B cell (primary cell): ENCODE results near the gene BANP. TPM values are rescaled to one million over a fixed set of nuclear protein-coding genes. Genes with fewer than 3 reads are reported as not detected.

ENCODE experiments used
- ATAC-seq: fragments of 200-7000 bp; cut with Tn5 transposase; one replicate; pipeline ENCODE4 v1.10.0; 2021; ENCODE audit warnings: low read depth, mild to moderate bottlenecking, moderate number of reproducible peaks, moderate library complexity
- CTCF ChIA-PET: fragments of 350-600 bp; sonication (Branson Sonifier 250); formaldehyde crosslinking; loops from one replicate; lab custom pipeline; 2021; ENCODE audit warnings: antibody characterized with exemption, inconsistent platforms; lab: Charles Lee
- POLR2A ChIA-PET: fragments of 350-600 bp; sonication (Branson Sonifier 250); formaldehyde crosslinking; loops from one replicate; lab custom pipeline; 2021; ENCODE audit warnings: antibody characterized with exemption; lab: Charles Lee
- DNase-seq: peaks from one replicate; pipeline ENCODE4 v3.0.0; 2013
- H2AFZ ChIP-seq: 2 replicates; pipeline ENCODE4 v1.6.1; 2012; ENCODE audit warnings: mild to moderate bottlenecking, low read depth, low read length; ENCODE audit not compliant: insufficient read depth, poor library complexity, severe bottlenecking
- H3K27ac ChIP-seq, 2 donors: 1 replicate in 1 of 2; 2 replicates in 1 of 2; pipeline ENCODE4 v1.5.1; 2012 to 2013; ENCODE audit warnings: low read length in 2 of 2, mild to moderate bottlenecking in 2 of 2, moderate library complexity in 1 of 2
- H3K27me3 ChIP-seq, 4 experiments: fragments of 200-600 bp in 1 of 4; sonication (generic) in 1 of 4; replicated peaks in 1 of 4; 1 replicate in 2 of 4; 2 replicates in 2 of 4; pipeline versions ENCODE4 v1.6.1 to v1.7.0; 2013 to 2016; ENCODE audit warnings: low read length in 3 of 4, mild to moderate bottlenecking in 2 of 4, mixed read lengths in 1 of 4, moderate library complexity in 1 of 4; ENCODE audit not compliant: insufficient read depth in 4 of 4, control insufficient read depth in 3 of 4; ENCODE audit errors: control extremely low read depth in 1 of 4
- H3K36me3 ChIP-seq, 2 experiments: replicated peaks in 1 of 2; 1 replicate in 1 of 2; 2 replicates in 1 of 2; pipeline versions ENCODE4 v1.6.1 to v1.7.1; 2013; ENCODE audit warnings: low read length in 1 of 2; ENCODE audit not compliant: insufficient read depth in 2 of 2, control insufficient read depth in 1 of 2; ENCODE audit errors: control extremely low read depth in 1 of 2, extremely low read depth in 1 of 2
- H3K4me1 ChIP-seq, 2 donors: fragments of 200-600 bp in 1 of 2; sonication (generic) in 1 of 2; 1 replicate in 1 of 2; 2 replicates in 1 of 2; pipeline versions ENCODE4 v1.5.1 to v1.6.1; 2013 to 2017; ENCODE audit warnings: low read length in 2 of 2; ENCODE audit not compliant: control insufficient read depth in 2 of 2, insufficient read depth in 2 of 2
- H3K4me2 ChIP-seq: replicated peaks from 2 replicates; pipeline ENCODE3; 2012; ENCODE audit warnings: mild to moderate bottlenecking, low read depth, low read length; ENCODE audit not compliant: poor library complexity, severe bottlenecking
- H3K4me3 ChIP-seq, 5 experiments: fragments of 200-600 bp in 1 of 5; sonication (generic) in 1 of 5; 1 replicate in 3 of 5; 2 replicates in 2 of 5; pipeline versions ENCODE4 v1.5.1 to v1.7.0; 2011 to 2016; ENCODE audit warnings: low read length in 4 of 5, mild to moderate bottlenecking in 4 of 5, low read depth in 2 of 5, control low read depth in 1 of 5, moderate library complexity in 1 of 5; ENCODE audit not compliant: insufficient read depth in 1 of 5; ENCODE audit errors: control extremely low read depth in 1 of 5, extremely low read depth in 1 of 5
- H3K79me2 ChIP-seq: fragments of 200-600 bp; sonication (generic); one replicate; pipeline ENCODE4 v1.6.0; 2016; ENCODE audit warnings: low read length; ENCODE audit not compliant: control insufficient read depth, insufficient read depth
- H3K9ac ChIP-seq: fragments of 200-600 bp; sonication (generic); 2 replicates; pipeline ENCODE4 v1.6.1; 2017; ENCODE audit warnings: mild to moderate bottlenecking, low read length, moderate library complexity
- H3K9me3 ChIP-seq, 3 donors: one replicate each; pipeline versions ENCODE4 v1.6.1 to v1.7.1; 2013; ENCODE audit warnings: low read length in 2 of 3; ENCODE audit not compliant: control insufficient read depth in 2 of 3, insufficient read depth in 1 of 3; ENCODE audit errors: control extremely low read depth in 1 of 3
- H4K20me1 ChIP-seq: 2 replicates; pipeline ENCODE4 v1.6.0; 2012; ENCODE audit warnings: mild to moderate bottlenecking, low read length; ENCODE audit not compliant: insufficient read depth, control insufficient read depth, poor library complexity, severe bottlenecking
- H3K27ac Mint-ChIP-seq: one replicate; pipeline ENCODE4 v1.8.0; 2021; ENCODE audit warnings: mixed read lengths
- H3K27me3 Mint-ChIP-seq: one replicate; pipeline ENCODE4 v1.8.0; 2021; ENCODE audit warnings: mixed read lengths
- H3K4me1 Mint-ChIP-seq: one replicate; pipeline ENCODE4 v1.8.0; 2021; ENCODE audit warnings: mixed read lengths
- H3K4me3 Mint-ChIP-seq: one replicate; pipeline ENCODE4 v1.8.0; 2021; ENCODE audit warnings: mixed read lengths
- H3K9me3 Mint-ChIP-seq: one replicate; pipeline ENCODE4 v1.8.0; 2022; ENCODE audit warnings: mixed read lengths; ENCODE audit not compliant: insufficient read depth
- EZH2 ChIP-seq: IDR thresholded peaks from 2 replicates; pipeline ENCODE4 v1.6.1; 2012; ENCODE audit warnings: borderline replicate concordance, low read depth, mild to moderate bottlenecking, moderate library complexity, low read length; ENCODE audit not compliant: insufficient read depth, poor library complexity, severe bottlenecking
- whole genome bisulfite sequencing: methylation state at CpG from one replicate; pipeline ENCODE4 v1.1.5; 2013; ENCODE audit warnings: missing lambda C conversion rate; ENCODE audit not compliant: insufficient coverage; 5-methylcytosine and 5-hydroxymethylcytosine counted together
- intact Hi-C: fragments of 100-400 bp; cut with micrococcal nuclease; formaldehyde crosslinking; loops from one replicate; pipeline ENCODE4 v1.10.0; 2022
- polyA plus RNA-seq: library from polyadenylated mRNA; depleted of rRNA; stranded (reverse); fragments of >200 nt; gene quantifications from 2 replicates; pipeline ENCODE4 v1.2.3, GENCODE V29; 2012
- total RNA-seq, 2 donors: library from RNA; stranded (reverse); fragments of 120-200 nt in 1 of 2; gene quantifications; 1 replicate in 1 of 2; 2 replicates in 1 of 2; pipeline versions ENCODE4 v1.2.3 to v1.2.4, GENCODE V29; 2013 to 2022
- TF ChIP-seq, protein P1 (sequence below): fragments of 200-600 bp; IDR thresholded peaks from one replicate; pipeline ENCODE4 v1.8.0; 2022; ENCODE audit warnings: antibody characterized with exemption, mild to moderate bottlenecking

The BANP gene
- total and polyA plus RNA-seq, 2 donors (not counting 1 experiment from before 2014, with no cell fraction given): 44.4 to 181 TPM

DNA sequence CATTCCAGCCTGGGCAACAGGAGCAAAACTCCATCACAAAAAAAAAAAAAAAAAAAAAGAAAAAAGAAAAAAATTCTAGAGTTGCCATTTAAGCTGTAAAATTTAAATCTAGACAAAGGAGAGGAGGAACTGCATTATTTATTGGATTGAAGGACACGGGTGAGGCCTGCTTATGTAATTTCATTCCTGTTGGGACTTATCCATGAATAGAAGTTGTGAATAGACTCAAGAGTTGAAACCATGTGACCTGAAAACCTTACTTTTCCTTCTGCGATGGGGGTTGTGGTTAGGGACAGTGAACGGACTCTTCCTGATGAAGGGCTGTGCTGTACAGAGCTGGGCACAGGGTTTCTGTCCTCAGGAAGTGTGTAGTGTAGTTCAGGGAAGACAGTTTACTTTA, 22.5 kb downstream of the BANP start:
- ATAC-seq: no peak

GRCh38 chr16:87974178-87974577, 22.9 kb downstream of the BANP start:
- no peak overlapping the region for H3K4me2 ChIP-seq
- DNase-seq: no peak
- peaks cover 0 to 9% of the 10 kb centered on the region in 2 donors for H3K4me1 ChIP-seq
- no peak overlapping the region for H3K4me3 Mint-ChIP-seq
- no peak overlapping the region for H2AFZ ChIP-seq
- peaks cover 2% of the 10 kb centered on the region for H3K9me3 Mint-ChIP-seq
- ChIA-PET CTCF (no interaction called here), POLR2A (interaction anchor here (0.7 kb wide), 1 partner anchor 451 kb away, joined by 12 read pairs; no protein-coding TSS in a partner anchor)
- WGBS: 87% methylated on average over 8 of the region's 9 CpGs
- TF ChIP-seq EZH2: no peak
- TF ChIP-seq, protein P1, sequence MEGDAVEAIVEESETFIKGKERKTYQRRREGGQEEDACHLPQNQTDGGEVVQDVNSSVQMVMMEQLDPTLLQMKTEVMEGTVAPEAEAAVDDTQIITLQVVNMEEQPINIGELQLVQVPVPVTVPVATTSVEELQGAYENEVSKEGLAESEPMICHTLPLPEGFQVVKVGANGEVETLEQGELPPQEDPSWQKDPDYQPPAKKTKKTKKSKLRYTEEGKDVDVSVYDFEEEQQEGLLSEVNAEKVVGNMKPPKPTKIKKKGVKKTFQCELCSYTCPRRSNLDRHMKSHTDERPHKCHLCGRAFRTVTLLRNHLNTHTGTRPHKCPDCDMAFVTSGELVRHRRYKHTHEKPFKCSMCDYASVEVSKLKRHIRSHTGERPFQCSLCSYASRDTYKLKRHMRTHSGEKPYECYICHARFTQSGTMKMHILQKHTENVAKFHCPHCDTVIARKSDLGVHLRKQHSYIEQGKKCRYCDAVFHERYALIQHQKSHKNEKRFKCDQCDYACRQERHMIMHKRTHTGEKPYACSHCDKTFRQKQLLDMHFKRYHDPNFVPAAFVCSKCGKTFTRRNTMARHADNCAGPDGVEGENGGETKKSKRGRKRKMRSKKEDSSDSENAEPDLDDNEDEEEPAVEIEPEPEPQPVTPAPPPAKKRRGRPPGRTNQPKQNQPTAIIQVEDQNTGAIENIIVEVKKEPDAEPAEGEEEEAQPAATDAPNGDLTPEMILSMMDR: no peak
- H3K79me2 ChIP-seq: peaks cover 72% of the 10 kb centered on the region
- H3K4me1 Mint-ChIP-seq: peaks cover 24% of the 10 kb centered on the region
- H3K27me3 Mint-ChIP-seq: no peaks in the 10 kb centered on the region
- H3K4me3 ChIP-seq: no peak overlapping the region
- intact Hi-C loops: no loop called here
- H3K27me3 ChIP-seq: no peaks in the 10 kb centered on the region
- ATAC-seq: no peak
- peaks cover 7 to 18% (median 11%) of the 10 kb centered on the region in 3 donors for H3K9me3 ChIP-seq
- no peak overlapping the region for H3K9ac ChIP-seq
- H4K20me1 ChIP-seq: peaks cover 66% of the 10 kb centered on the region
- H3K27ac ChIP-seq: no peak overlapping the region
- peaks cover 7 to 25% of the 10 kb centered on the region in 2 experiments for H3K36me3 ChIP-seq
- no peak overlapping the region for H3K27ac Mint-ChIP-seq

More for the DNA sequence above, 22.5 kb downstream of the BANP start:
- Histone ChIP-seq H3K27ac (no peak overlapping the region), H3K9me3 (peaks cover 7 to 18% (median 11%) of the 10 kb centered on the region in 3 donors), H3K4me1 (peaks cover 0 to 9% of the 10 kb centered on the region in 2 donors), H3K79me2 (peaks cover 72% of the 10 kb centered on the region), H3K9ac (no peak overlapping the region), H3K27me3 (no peaks in the 10 kb centered on the region), H2AFZ (no peak overlapping the region), H4K20me1 (peaks cover 66% of the 10 kb centered on the region), H3K4me3 (no peak overlapping the region), H3K4me2 (no peak overlapping the region), H3K36me3 (peaks cover 7 to 21% of the 10 kb centered on the region in 2 experiments)
- Mint-ChIP-seq H3K9me3 (peaks cover 2% of the 10 kb centered on the region), H3K27ac (no peak overlapping the region), H3K4me3 (no peak overlapping the region), H3K27me3 (no peaks in the 10 kb centered on the region), H3K4me1 (peaks cover 27% of the 10 kb centered on the region)
- ChIA-PET CTCF (interaction anchor here (0.6 to 0.8 kb wide), 2 partner anchors 17 to 260 kb away, joined by 3 read pairs; no protein-coding TSS in a partner anchor), POLR2A (interaction anchor here (0.7 kb wide), 1 partner anchor 451 kb away, joined by 12 read pairs; no protein-coding TSS in a partner anchor)
- WGBS: 90% methylated on average over 1 of the region's 3 CpGs
- DNase-seq: no peak
- TF ChIP-seq, protein P1: no peak
- TF ChIP-seq EZH2: no peak
- intact Hi-C loops: no loop called here
